Measurements from ENCODE around the gene CRHR1.

GRCh38 chr17:45787656-45788055 is 3.5 kb downstream of the CRHR1 start:
- no peak for TF ChIP-seq POLR2AphosphoS5 (IDR thresholded peaks at IDR 0.05; ENCODE audit: low read depth, low read length)
- TF ChIP-seq POLR2A (IDR thresholded peaks at IDR 0.05; ENCODE audit: low read depth, low read length), result no peak
- TF ChIP-seq TAF1 (IDR thresholded peaks at IDR 0.05; ENCODE audit: low read depth, low read length), result no peak
